HEK293 (cell line): ENCODE measurements around the gene DDAH1.

Experiments used
- KLF7 ChIP-seq: fragments of 450-650 bp; formaldehyde crosslinking; IDR thresholded peaks from 2 replicates; pipeline ENCODE4 v1.5.1; 2016; ENCODE audit warnings: missing biosample characterization, missing genetic modification characterization, borderline replicate concordance
- SETDB1 ChIP-seq: IDR thresholded peaks from one replicate; pipeline ENCODE4 v1.6.1; 2017; ENCODE audit warnings: mild to moderate bottlenecking, low read length, moderate library complexity, mixed read lengths; ENCODE audit not compliant: insufficient read length
- SP2 ChIP-seq: fragments of 450-650 bp; formaldehyde crosslinking; IDR thresholded peaks from 2 replicates; pipeline ENCODE4 v1.5.1; 2016; ENCODE audit warnings: missing biosample characterization, missing genetic modification characterization
- ZNF274 ChIP-seq, 2 experiments: fragments of 200-500 bp in 1 of 2; fragments of 450-650 bp in 1 of 2; sonication (Bioruptor generic) in 1 of 2; formaldehyde crosslinking in 1 of 2; IDR thresholded peaks; 2 replicates each; pipeline versions ENCODE4 v1.5.1 to v1.6.1; 2014 to 2016; ENCODE audit warnings: borderline replicate concordance in 1 of 2, inconsistent platforms in 1 of 2, low read length in 1 of 2, missing biosample characterization in 1 of 2, missing genetic modification characterization in 1 of 2
- ZNF280C ChIP-seq: fragments of 450-650 bp; formaldehyde crosslinking; IDR thresholded peaks from 2 replicates; pipeline ENCODE4 v1.5.1; 2016; ENCODE audit warnings: missing biosample characterization, missing genetic modification characterization
- ZNF510 ChIP-seq: fragments of 450-650 bp; formaldehyde crosslinking; IDR thresholded peaks from 2 replicates; pipeline ENCODE4 v1.5.1; 2018; ENCODE audit warnings: mild to moderate bottlenecking, missing genetic modification characterization, missing biosample characterization; ENCODE audit not compliant: insufficient replicate concordance
- ZNF555 ChIP-seq: fragments of 450-650 bp; formaldehyde crosslinking; conservative IDR thresholded peaks from 2 replicates; pipeline ENCODE4 v1.5.1; 2017; ENCODE audit warnings: missing biosample characterization, mild to moderate bottlenecking, missing genetic modification characterization, inconsistent platforms
- ZNF558 ChIP-seq: fragments of 450-650 bp; formaldehyde crosslinking; IDR thresholded peaks from 2 replicates; pipeline ENCODE4 v1.5.1; 2016; ENCODE audit warnings: missing biosample characterization, missing genetic modification characterization
- ZNF624 ChIP-seq: fragments of 450-650 bp; formaldehyde crosslinking; IDR thresholded peaks from 2 replicates; pipeline ENCODE4 v1.5.1; 2017; ENCODE audit warnings: missing biosample characterization, missing genetic modification characterization
- ZNF664 ChIP-seq: fragments of 450-650 bp; formaldehyde crosslinking; IDR thresholded peaks from 2 replicates; pipeline ENCODE4 v1.5.1; 2016; ENCODE audit warnings: missing biosample characterization, missing genetic modification characterization
- TF ChIP-seq, protein P1 (sequence below): fragments of 450-650 bp; formaldehyde crosslinking; IDR thresholded peaks from 2 replicates; pipeline ENCODE4 v1.5.1; 2016; ENCODE audit warnings: missing biosample characterization, missing genetic modification characterization
- TF ChIP-seq, protein P2 (sequence below): fragments of 450-650 bp; formaldehyde crosslinking; IDR thresholded peaks from 2 replicates; pipeline ENCODE4 v1.5.1; 2016; ENCODE audit warnings: missing biosample characterization, missing genetic modification characterization, low read depth

DNA sequence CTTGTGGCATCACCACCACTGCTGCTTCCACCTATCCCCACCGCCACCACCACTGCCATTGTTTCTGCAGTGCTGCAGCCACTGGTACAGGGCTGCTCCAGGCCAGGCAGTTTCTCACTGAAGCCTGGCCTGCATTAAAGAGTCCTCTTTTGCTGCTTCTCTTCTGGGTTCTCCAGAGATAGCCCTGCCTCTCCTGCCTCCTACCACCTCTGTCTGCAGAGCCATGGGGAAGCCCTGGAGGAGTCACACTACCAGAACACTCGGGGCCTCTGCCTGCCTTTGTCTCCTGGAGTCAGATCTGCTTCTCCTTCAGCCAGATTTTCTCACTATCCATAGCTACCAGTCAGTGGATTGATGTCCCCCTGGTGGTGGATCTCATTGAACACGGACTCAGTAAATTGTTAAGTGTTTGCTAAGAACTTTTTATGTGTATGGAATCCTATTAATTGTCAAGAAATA, 37.7 kb upstream of the DDAH1 start:
- no peak for TF ChIP-seq ZNF274 (IDR thresholded peaks at IDR 0.05; ENCODE audit: low read length)
- TF ChIP-seq ZNF274 (tag by site-specific recombination; IDR thresholded peaks at IDR 0.05; ENCODE audit: borderline replicate concordance): no peak
- TF ChIP-seq, protein P1, sequence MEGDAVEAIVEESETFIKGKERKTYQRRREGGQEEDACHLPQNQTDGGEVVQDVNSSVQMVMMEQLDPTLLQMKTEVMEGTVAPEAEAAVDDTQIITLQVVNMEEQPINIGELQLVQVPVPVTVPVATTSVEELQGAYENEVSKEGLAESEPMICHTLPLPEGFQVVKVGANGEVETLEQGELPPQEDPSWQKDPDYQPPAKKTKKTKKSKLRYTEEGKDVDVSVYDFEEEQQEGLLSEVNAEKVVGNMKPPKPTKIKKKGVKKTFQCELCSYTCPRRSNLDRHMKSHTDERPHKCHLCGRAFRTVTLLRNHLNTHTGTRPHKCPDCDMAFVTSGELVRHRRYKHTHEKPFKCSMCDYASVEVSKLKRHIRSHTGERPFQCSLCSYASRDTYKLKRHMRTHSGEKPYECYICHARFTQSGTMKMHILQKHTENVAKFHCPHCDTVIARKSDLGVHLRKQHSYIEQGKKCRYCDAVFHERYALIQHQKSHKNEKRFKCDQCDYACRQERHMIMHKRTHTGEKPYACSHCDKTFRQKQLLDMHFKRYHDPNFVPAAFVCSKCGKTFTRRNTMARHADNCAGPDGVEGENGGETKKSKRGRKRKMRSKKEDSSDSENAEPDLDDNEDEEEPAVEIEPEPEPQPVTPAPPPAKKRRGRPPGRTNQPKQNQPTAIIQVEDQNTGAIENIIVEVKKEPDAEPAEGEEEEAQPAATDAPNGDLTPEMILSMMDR (tag by site-specific recombination): no peak
- no peak for TF ChIP-seq ZNF664 (tag by site-specific recombination)
- TF ChIP-seq, protein P2, sequence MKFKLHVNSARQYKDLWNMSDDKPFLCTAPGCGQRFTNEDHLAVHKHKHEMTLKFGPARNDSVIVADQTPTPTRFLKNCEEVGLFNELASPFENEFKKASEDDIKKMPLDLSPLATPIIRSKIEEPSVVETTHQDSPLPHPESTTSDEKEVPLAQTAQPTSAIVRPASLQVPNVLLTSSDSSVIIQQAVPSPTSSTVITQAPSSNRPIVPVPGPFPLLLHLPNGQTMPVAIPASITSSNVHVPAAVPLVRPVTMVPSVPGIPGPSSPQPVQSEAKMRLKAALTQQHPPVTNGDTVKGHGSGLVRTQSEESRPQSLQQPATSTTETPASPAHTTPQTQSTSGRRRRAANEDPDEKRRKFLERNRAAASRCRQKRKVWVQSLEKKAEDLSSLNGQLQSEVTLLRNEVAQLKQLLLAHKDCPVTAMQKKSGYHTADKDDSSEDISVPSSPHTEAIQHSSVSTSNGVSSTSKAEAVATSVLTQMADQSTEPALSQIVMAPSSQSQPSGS (tag by site-specific recombination): no peak
- TF ChIP-seq ZNF624 (tag by site-specific recombination): no peak
- TF ChIP-seq KLF7: no peak
- TF ChIP-seq ZNF510: no peak
- no peak for TF ChIP-seq ZNF280C
- TF ChIP-seq SP2 (tag by site-specific recombination): no peak
- TF ChIP-seq ZNF555 (tag by site-specific recombination): no peak
- no peak for TF ChIP-seq SETDB1
- no peak for TF ChIP-seq ZNF558
